WTC11 (cell line): ENCODE data around the gene SPRY1. TPM values are rescaled to one million over a fixed set of nuclear protein-coding genes. Genes with fewer than 3 reads are reported as not detected.

ENCODE experiments used
- ATAC-seq: fragments of 200-7000 bp; cut with Tn5 transposase; 2 replicates; pipeline ENCODE4 v1.10.0; 2021; ENCODE audit warnings: mild to moderate bottlenecking, moderate library complexity
- CTCF ChIA-PET: fragments of 300-600 bp; sonication (Branson Sonifier 250); formaldehyde crosslinking; loops from one replicate; lab custom pipeline; 2021; ENCODE audit warnings: antibody characterized with exemption; lab: Charles Lee
- POLR2A ChIA-PET: fragments of 350-600 bp; sonication (Branson Sonifier 250); formaldehyde crosslinking; loops from one replicate; lab custom pipeline; 2021; ENCODE audit warnings: antibody characterized with exemption; lab: Charles Lee
- DNase-seq: peaks from one replicate; pipeline ENCODE4 v3.0.0; 2021; ENCODE audit warnings: low spot score
- H3K27ac Mint-ChIP-seq: 2 replicates; pipeline ENCODE4 v1.8.0; 2021; ENCODE audit warnings: mixed read lengths
- H3K27me3 Mint-ChIP-seq: 2 replicates; pipeline ENCODE4 v1.8.0; 2021; ENCODE audit warnings: low read depth, mild to moderate bottlenecking, moderate library complexity, mixed read lengths
- H3K36me3 Mint-ChIP-seq: 2 replicates; pipeline ENCODE4 v1.8.0; 2021; ENCODE audit warnings: mixed read lengths
- H3K4me1 Mint-ChIP-seq: 2 replicates; pipeline ENCODE4 v1.8.0; 2022; ENCODE audit warnings: mixed read lengths
- H3K4me3 Mint-ChIP-seq: 2 replicates; pipeline ENCODE4 v1.8.0; 2021; ENCODE audit warnings: mild to moderate bottlenecking, moderate library complexity, mixed read lengths
- H3K9me3 Mint-ChIP-seq: 2 replicates; pipeline ENCODE4 v1.8.0; 2021; ENCODE audit warnings: mixed read lengths
- CREB1 ChIP-seq: sonication (generic); formaldehyde crosslinking; IDR thresholded peaks from 2 replicates; pipeline ENCODE4 v1.8.0; 2023; ENCODE audit warnings: mild to moderate bottlenecking, missing genetic modification reagents
- FOXJ3 ChIP-seq: sonication (generic); formaldehyde crosslinking; IDR thresholded peaks from 2 replicates; pipeline ENCODE4 v1.9.0; 2021; ENCODE audit warnings: missing genetic modification reagents, mild to moderate bottlenecking, borderline replicate concordance
- GTF2I ChIP-seq: fragments of 250-450 bp; sonication (Bioruptor Pico); conservative IDR thresholded peaks from 2 replicates; pipeline ENCODE4 v1.4.0; 2021; ENCODE audit warnings: mild to moderate bottlenecking
- JAZF1 ChIP-seq: fragments of 250-450 bp; sonication (Bioruptor Pico); IDR thresholded peaks from 2 replicates; pipeline ENCODE4 v1.9.0; 2021; ENCODE audit warnings: moderate library complexity, mild to moderate bottlenecking, inconsistent platforms
- MYBL2 ChIP-seq: sonication (generic); formaldehyde crosslinking; IDR thresholded peaks from 2 replicates; pipeline ENCODE4 v1.8.1; 2023; ENCODE audit warnings: mild to moderate bottlenecking, moderate library complexity, missing genetic modification reagents
- NFE2L1 ChIP-seq: sonication (generic); formaldehyde crosslinking; IDR thresholded peaks from 2 replicates; pipeline ENCODE4 v1.8.1; 2023; ENCODE audit warnings: missing genetic modification reagents
- RORB ChIP-seq: fragments of 250-450 bp; sonication (Bioruptor Pico); IDR thresholded peaks from 2 replicates; pipeline ENCODE4 v1.9.0; 2021; ENCODE audit warnings: mild to moderate bottlenecking
- SP1 ChIP-seq: sonication (generic); formaldehyde crosslinking; conservative IDR thresholded peaks from 2 replicates; pipeline ENCODE4 v1.8.1; 2022; ENCODE audit warnings: missing genetic modification reagents
- TEAD4 ChIP-seq: sonication (generic); formaldehyde crosslinking; IDR thresholded peaks from 2 replicates; pipeline ENCODE4 v1.8.0; 2022; ENCODE audit warnings: mild to moderate bottlenecking, missing genetic modification reagents
- ZBTB21 ChIP-seq: sonication (generic); formaldehyde crosslinking; IDR thresholded peaks from 2 replicates; pipeline ENCODE4 v1.8.1; 2023; ENCODE audit warnings: mild to moderate bottlenecking, missing genetic modification reagents, borderline replicate concordance
- ZNF416 ChIP-seq: fragments of 250-450 bp; sonication (Bioruptor Pico); IDR thresholded peaks from 2 replicates; pipeline ENCODE4 v1.9.0; 2021; ENCODE audit warnings: mild to moderate bottlenecking, inconsistent platforms
- total RNA-seq: library from RNA; stranded (reverse); gene quantifications from 3 replicates; pipeline ENCODE4 v1.2.3, GENCODE V29; 2021
- TF ChIP-seq, protein P1 (sequence below): fragments of 250-450 bp; sonication (Bioruptor Pico); IDR thresholded peaks from 2 replicates; pipeline ENCODE4 v1.8.0; 2021; ENCODE audit warnings: mild to moderate bottlenecking
- TF ChIP-seq, protein P2 (sequence below): sonication (generic); formaldehyde crosslinking; IDR thresholded peaks from 2 replicates; pipeline ENCODE4 v1.8.1; 2023; ENCODE audit warnings: mild to moderate bottlenecking, missing genetic modification reagents, moderate library complexity
- TF ChIP-seq, protein P3 (sequence below): sonication (generic); formaldehyde crosslinking; IDR thresholded peaks from 2 replicates; pipeline ENCODE4 v1.8.0; 2023; ENCODE audit warnings: mild to moderate bottlenecking, missing genetic modification reagents
- TF ChIP-seq, protein P4 (sequence below): sonication (generic); formaldehyde crosslinking; IDR thresholded peaks from 2 replicates; pipeline ENCODE4 v1.8.0; 2022; ENCODE audit warnings: mild to moderate bottlenecking, missing genetic modification reagents
- TF ChIP-seq, protein P5 (sequence below): sonication (generic); formaldehyde crosslinking; IDR thresholded peaks from 2 replicates; pipeline ENCODE4 v1.8.1; 2023; ENCODE audit warnings: mild to moderate bottlenecking, missing genetic modification reagents, moderate library complexity
- TF ChIP-seq, protein P6 (sequence below): fragments of 250-450 bp; sonication (Bioruptor Pico); IDR thresholded peaks from 2 replicates; pipeline ENCODE4 v1.9.0; 2021; ENCODE audit warnings: moderate library complexity, mild to moderate bottlenecking, inconsistent platforms, borderline replicate concordance
- TF ChIP-seq, protein P7 (sequence below): sonication (generic); formaldehyde crosslinking; IDR thresholded peaks from 2 replicates; pipeline ENCODE4 v1.8.1; 2023; ENCODE audit warnings: mild to moderate bottlenecking, moderate library complexity, missing genetic modification reagents
- TF ChIP-seq, protein P8 (sequence below): sonication (generic); formaldehyde crosslinking; IDR thresholded peaks from 2 replicates; pipeline ENCODE4 v1.8.0; 2023; ENCODE audit warnings: missing genetic modification reagents

The SPRY1 gene
- total RNA-seq, 1 experiment from 2014 or later: 107 TPM

DNA sequence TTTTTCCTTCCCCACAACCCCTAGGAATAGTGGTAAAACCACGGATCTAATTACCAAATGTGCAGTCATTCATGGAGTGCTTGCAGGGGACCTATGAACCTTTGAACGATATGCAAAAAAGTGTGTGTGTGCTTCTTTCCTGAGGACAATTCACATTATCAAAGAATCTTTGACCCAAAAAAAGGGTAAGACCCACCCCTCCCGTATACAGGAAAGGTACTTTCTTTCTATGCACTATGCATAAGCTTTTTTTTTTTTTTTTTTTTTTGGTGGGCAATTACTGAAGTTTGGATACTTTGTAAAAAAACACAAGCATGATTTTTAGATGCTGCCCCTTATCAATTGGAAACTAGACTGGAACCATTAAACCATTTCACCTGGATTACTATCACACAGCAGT is 31.4 kb downstream of the SPRY1 start:
- Mint-ChIP-seq H3K4me3 (no peak overlapping the region), H3K27me3 (no peaks in the 10 kb centered on the region), H3K9me3 (peaks cover 62% of the 10 kb centered on the region), H3K27ac (no peak overlapping the region), H3K4me1 (peaks cover 10% of the 10 kb centered on the region), H3K36me3 (peaks cover 47% of the 10 kb centered on the region)
- ATAC-seq (no peak), DNase-seq (no peak)
- TF ChIP-seq MYBL2 (CRISPR knock-in tag): no peak
- no peak for TF ChIP-seq SP1 (CRISPR knock-in tag)
- TF ChIP-seq, protein P1, sequence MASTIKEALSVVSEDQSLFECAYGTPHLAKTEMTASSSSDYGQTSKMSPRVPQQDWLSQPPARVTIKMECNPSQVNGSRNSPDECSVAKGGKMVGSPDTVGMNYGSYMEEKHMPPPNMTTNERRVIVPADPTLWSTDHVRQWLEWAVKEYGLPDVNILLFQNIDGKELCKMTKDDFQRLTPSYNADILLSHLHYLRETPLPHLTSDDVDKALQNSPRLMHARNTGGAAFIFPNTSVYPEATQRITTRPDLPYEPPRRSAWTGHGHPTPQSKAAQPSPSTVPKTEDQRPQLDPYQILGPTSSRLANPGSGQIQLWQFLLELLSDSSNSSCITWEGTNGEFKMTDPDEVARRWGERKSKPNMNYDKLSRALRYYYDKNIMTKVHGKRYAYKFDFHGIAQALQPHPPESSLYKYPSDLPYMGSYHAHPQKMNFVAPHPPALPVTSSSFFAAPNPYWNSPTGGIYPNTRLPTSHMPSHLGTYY: no peak
- no peak for TF ChIP-seq CREB1 (CRISPR knock-in tag)
- TF ChIP-seq GTF2I (CRISPR knock-in tag): no peak
- TF ChIP-seq, protein P2, sequence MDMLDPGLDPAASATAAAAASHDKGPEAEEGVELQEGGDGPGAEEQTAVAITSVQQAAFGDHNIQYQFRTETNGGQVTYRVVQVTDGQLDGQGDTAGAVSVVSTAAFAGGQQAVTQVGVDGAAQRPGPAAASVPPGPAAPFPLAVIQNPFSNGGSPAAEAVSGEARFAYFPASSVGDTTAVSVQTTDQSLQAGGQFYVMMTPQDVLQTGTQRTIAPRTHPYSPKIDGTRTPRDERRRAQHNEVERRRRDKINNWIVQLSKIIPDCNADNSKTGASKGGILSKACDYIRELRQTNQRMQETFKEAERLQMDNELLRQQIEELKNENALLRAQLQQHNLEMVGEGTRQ: no peak
- TF ChIP-seq, protein P3, sequence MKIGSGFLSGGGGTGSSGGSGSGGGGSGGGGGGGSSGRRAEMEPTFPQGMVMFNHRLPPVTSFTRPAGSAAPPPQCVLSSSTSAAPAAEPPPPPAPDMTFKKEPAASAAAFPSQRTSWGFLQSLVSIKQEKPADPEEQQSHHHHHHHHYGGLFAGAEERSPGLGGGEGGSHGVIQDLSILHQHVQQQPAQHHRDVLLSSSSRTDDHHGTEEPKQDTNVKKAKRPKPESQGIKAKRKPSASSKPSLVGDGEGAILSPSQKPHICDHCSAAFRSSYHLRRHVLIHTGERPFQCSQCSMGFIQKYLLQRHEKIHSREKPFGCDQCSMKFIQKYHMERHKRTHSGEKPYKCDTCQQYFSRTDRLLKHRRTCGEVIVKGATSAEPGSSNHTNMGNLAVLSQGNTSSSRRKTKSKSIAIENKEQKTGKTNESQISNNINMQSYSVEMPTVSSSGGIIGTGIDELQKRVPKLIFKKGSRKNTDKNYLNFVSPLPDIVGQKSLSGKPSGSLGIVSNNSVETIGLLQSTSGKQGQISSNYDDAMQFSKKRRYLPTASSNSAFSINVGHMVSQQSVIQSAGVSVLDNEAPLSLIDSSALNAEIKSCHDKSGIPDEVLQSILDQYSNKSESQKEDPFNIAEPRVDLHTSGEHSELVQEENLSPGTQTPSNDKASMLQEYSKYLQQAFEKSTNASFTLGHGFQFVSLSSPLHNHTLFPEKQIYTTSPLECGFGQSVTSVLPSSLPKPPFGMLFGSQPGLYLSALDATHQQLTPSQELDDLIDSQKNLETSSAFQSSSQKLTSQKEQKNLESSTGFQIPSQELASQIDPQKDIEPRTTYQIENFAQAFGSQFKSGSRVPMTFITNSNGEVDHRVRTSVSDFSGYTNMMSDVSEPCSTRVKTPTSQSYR: no peak
- TF ChIP-seq ZNF416 (CRISPR knock-in tag): no peak
- no peak for TF ChIP-seq RORB (CRISPR knock-in tag)
- no peak for TF ChIP-seq TEAD4 (CRISPR knock-in tag)
- TF ChIP-seq JAZF1 (CRISPR knock-in tag): no peak
- TF ChIP-seq, protein P4, sequence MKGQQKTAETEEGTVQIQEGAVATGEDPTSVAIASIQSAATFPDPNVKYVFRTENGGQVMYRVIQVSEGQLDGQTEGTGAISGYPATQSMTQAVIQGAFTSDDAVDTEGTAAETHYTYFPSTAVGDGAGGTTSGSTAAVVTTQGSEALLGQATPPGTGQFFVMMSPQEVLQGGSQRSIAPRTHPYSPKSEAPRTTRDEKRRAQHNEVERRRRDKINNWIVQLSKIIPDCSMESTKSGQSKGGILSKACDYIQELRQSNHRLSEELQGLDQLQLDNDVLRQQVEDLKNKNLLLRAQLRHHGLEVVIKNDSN (CRISPR knock-in tag): no peak
- no peak for TF ChIP-seq ZBTB21 (CRISPR knock-in tag)
- TF ChIP-seq, protein P5, sequence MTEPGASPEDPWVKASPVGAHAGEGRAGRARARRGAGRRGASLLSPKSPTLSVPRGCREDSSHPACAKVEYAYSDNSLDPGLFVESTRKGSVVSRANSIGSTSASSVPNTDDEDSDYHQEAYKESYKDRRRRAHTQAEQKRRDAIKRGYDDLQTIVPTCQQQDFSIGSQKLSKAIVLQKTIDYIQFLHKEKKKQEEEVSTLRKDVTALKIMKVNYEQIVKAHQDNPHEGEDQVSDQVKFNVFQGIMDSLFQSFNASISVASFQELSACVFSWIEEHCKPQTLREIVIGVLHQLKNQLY: no peak
- no peak for TF ChIP-seq NFE2L1
- TF ChIP-seq, protein P6, sequence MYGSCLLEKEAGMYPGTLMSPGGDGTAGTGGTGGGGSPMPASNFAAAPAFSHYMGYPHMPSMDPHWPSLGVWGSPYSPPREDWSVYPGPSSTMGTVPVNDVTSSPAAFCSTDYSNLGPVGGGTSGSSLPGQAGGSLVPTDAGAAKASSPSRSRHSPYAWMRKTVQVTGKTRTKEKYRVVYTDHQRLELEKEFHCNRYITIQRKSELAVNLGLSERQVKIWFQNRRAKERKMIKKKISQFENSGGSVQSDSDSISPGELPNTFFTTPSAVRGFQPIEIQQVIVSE: no peak
- TF ChIP-seq, protein P7, sequence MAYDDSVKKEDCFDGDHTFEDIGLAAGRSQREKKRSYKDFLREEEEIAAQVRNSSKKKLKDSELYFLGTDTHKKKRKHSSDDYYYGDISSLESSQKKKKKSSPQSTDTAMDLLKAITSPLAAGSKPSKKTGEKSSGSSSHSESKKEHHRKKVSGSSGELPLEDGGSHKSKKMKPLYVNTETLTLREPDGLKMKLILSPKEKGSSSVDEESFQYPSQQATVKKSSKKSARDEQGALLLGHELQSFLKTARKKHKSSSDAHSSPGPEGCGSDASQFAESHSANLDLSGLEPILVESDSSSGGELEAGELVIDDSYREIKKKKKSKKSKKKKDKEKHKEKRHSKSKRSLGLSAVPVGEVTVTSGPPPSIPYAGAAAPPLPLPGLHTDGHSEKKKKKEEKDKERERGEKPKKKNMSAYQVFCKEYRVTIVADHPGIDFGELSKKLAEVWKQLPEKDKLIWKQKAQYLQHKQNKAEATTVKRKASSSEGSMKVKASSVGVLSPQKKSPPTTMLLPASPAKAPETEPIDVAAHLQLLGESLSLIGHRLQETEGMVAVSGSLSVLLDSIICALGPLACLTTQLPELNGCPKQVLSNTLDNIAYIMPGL (CRISPR knock-in tag): no peak
- no peak for TF ChIP-seq FOXJ3 (CRISPR knock-in tag)
- TF ChIP-seq, protein P8, sequence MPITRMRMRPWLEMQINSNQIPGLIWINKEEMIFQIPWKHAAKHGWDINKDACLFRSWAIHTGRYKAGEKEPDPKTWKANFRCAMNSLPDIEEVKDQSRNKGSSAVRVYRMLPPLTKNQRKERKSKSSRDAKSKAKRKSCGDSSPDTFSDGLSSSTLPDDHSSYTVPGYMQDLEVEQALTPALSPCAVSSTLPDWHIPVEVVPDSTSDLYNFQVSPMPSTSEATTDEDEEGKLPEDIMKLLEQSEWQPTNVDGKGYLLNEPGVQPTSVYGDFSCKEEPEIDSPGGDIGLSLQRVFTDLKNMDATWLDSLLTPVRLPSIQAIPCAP (CRISPR knock-in tag): no peak
- CTCF ChIA-PET: no interaction called here
- POLR2A ChIA-PET: interaction anchor here (0.7 kb wide), 1 partner anchor 66 kb away, joined by 6 read pairs; no protein-coding TSS in a partner anchor
